ENCODE data around the gene CDC14B.
"Not testable (repeated sequence)": the region's sequence is repeated elsewhere in the genome, so short reads cannot be mapped to it uniquely, and the experiment has no call there.

The CDC14B gene

GRCh38 chr9:96619491-96620180 is at the start of gene CDC14B:
Gene CDC14B, minus strand, starts transcription at chr9:96619843. Its CDS starts 465 bp downstream, at chr9:96619378.
- peak; percentile 20 for DNase-seq (ENCODE audit: low read depth)

GRCh38 chr9:96668868-96669534 is 49.4 kb upstream of the CDC14B start:
- DNase-seq (ENCODE audit: low read depth), result no peak

GRCh38 chr9:96667363-96667728 is 47.7 kb upstream of the CDC14B start:
- no peak for DNase-seq (ENCODE audit: low read depth)

- not testable (repeated sequence) for DNase-seq (ENCODE audit: low read depth)
Measured at GRCh38 chr9:96666653-96667362, 47.2 kb upstream of the CDC14B start.

- no peak for DNase-seq (ENCODE audit: low read depth)
Measured at GRCh38 chr9:96665789-96666188, 46.1 kb upstream of the CDC14B start.

- DNase-seq (ENCODE audit: low read depth), result no peak
Measured at GRCh38 chr9:96663506-96664120, 44.0 kb upstream of the CDC14B start.

- DNase-seq (ENCODE audit: low read depth), result no peak
Measured at GRCh38 chr9:96661711-96662110, 42.1 kb upstream of the CDC14B start.

- DNase-seq (ENCODE audit: low read depth), result no peak
Measured at GRCh38 chr9:96660692-96661248, 41.1 kb upstream of the CDC14B start.

- peak; percentile 56 for DNase-seq (ENCODE audit: low read depth)
Measured at GRCh38 chr9:96655198-96655851, 35.7 kb upstream of the CDC14B start, which contains the start of gene PRXL2C. Gene PRXL2C, minus strand, starts transcription at chr9:96655317. Its CDS starts 36 bp downstream, at chr9:96655281.

- DNase-seq (ENCODE audit: low read depth), result peak; percentile 51
Measured at GRCh38 chr9:96654450-96655197, 35.0 kb upstream of the CDC14B start.

GRCh38 chr9:96651626-96652025 is 32.0 kb upstream of the CDC14B start:
- DNase-seq (ENCODE audit: low read depth), result no peak

- DNase-seq (ENCODE audit: low read depth), result no peak
Measured at GRCh38 chr9:96649620-96650324, 30.1 kb upstream of the CDC14B start.

GRCh38 chr9:96646081-96646991 is 26.7 kb upstream of the CDC14B start:
- no peak for DNase-seq (ENCODE audit: low read depth)

GRCh38 chr9:96644137-96644536 is 24.5 kb upstream of the CDC14B start:
- DNase-seq (ENCODE audit: low read depth), result no peak

- DNase-seq (ENCODE audit: low read depth), result no peak
Measured at GRCh38 chr9:96641514-96641913, 21.9 kb upstream of the CDC14B start.

GRCh38 chr9:96638606-96639364 is 19.1 kb upstream of the CDC14B start:
- DNase-seq (ENCODE audit: low read depth), result no peak

GRCh38 chr9:96636368-96636767 is 16.7 kb upstream of the CDC14B start:
- DNase-seq (ENCODE audit: low read depth), result no peak

- DNase-seq (ENCODE audit: low read depth), result not testable (repeated sequence)
Measured at GRCh38 chr9:96633579-96633978, 13.9 kb upstream of the CDC14B start.

All from activated gamma-delta T cell treated with anti-CD3 and anti-CD28 coated beads, Interleukin-2, amount 50 U/mL, for 16 hours (primary cell).